GM21515 (cell line): ENCODE data around the gene STAG1.
"Not testable (repeated sequence)": the region's sequence is repeated elsewhere in the genome, so short reads cannot be mapped to it uniquely, and the experiment has no call there.

ENCODE experiments used
- ATAC-seq: cut with Tn5 transposase; IDR thresholded peaks from one replicate; pipeline ENCODE4 v1.9.1; 2021; ENCODE audit not compliant: unreplicated experiment

The STAG1 gene

GRCh38 chr3:136749091-136749490 is 3.1 kb downstream of the STAG1 start:
- ATAC-seq = no peak

GRCh38 chr3:136745916-136746315 is 6.3 kb downstream of the STAG1 start:
- no peak for ATAC-seq

- ATAC-seq = no peak
These were observed 11.1 kb downstream of the STAG1 start for GRCh38 chr3:136741063-136741462.

GRCh38 chr3:136740351-136740958 is 11.7 kb downstream of the STAG1 start:
- no peak for ATAC-seq

GRCh38 chr3:136736950-136737349 is 15.2 kb downstream of the STAG1 start:
- ATAC-seq = not testable (repeated sequence)

GRCh38 chr3:136735103-136735502 is 17.1 kb downstream of the STAG1 start:
- no peak for ATAC-seq

GRCh38 chr3:136734382-136735070 is 17.7 kb downstream of the STAG1 start:
- no peak for ATAC-seq

- ATAC-seq = no peak
These were observed 18.8 kb downstream of the STAG1 start for GRCh38 chr3:136733317-136733833.

GRCh38 chr3:136731274-136731884 is 20.8 kb downstream of the STAG1 start:
- no peak for ATAC-seq

GRCh38 chr3:136730595-136731273 is 21.4 kb downstream of the STAG1 start:
- ATAC-seq = peak; percentile 67

- no peak for ATAC-seq
These were observed 23.3 kb downstream of the STAG1 start for GRCh38 chr3:136728918-136729317.

GRCh38 chr3:136728473-136728872 is 23.7 kb downstream of the STAG1 start:
- ATAC-seq = no peak

- ATAC-seq = no peak
These were observed 26.7 kb downstream of the STAG1 start for GRCh38 chr3:136725468-136725867.

- ATAC-seq = not testable (repeated sequence)
These were observed 29.3 kb downstream of the STAG1 start for GRCh38 chr3:136722916-136723315.

- ATAC-seq = not testable (repeated sequence)
These were observed 29.8 kb downstream of the STAG1 start for GRCh38 chr3:136722399-136722798.

GRCh38 chr3:136720091-136720490 is 32.1 kb downstream of the STAG1 start:
- no peak for ATAC-seq

GRCh38 chr3:136716629-136717028 is 35.5 kb downstream of the STAG1 start:
- ATAC-seq = no peak

GRCh38 chr3:136714020-136714419 is 38.2 kb downstream of the STAG1 start:
- no peak for ATAC-seq

GRCh38 chr3:136712941-136713340 is 39.2 kb downstream of the STAG1 start:
- no peak for ATAC-seq

- ATAC-seq = not testable (repeated sequence)
These were observed 40.3 kb downstream of the STAG1 start for GRCh38 chr3:136711888-136712287.

GRCh38 chr3:136711277-136711676 is 40.9 kb downstream of the STAG1 start:
- no peak for ATAC-seq
